Panc1 (cell line): ENCODE results near the gene AKAP12. TPM values are rescaled to one million over a fixed set of nuclear protein-coding genes. Genes with fewer than 3 reads are reported as not detected.
A peak's percentile ranks its signal among the peaks of the same experiment; 100 is the strongest.

Experiments used
- ATAC-seq: fragments of 200-7000 bp; cut with Tn5 transposase; 2 replicates; pipeline ENCODE4 v1.9.1; 2020; ENCODE audit warnings: mild to moderate bottlenecking, moderate library complexity
- BruUV-seq: library from RNA; stranded (reverse); fragments of 400-500 nt; replicated peaks from 2 replicates; lab custom pipeline; 2021; lab: Mats Ljungman, UMichigan
- CTCF ChIA-PET: fragments of 300-600 bp; sonication (Branson Sonifier 250); formaldehyde crosslinking; loops from one replicate; lab custom pipeline; 2022; ENCODE audit warnings: antibody characterized with exemption; lab: Charles Lee
- POLR2A ChIA-PET: fragments of 300-600 bp; sonication (Branson Sonifier 250); formaldehyde crosslinking; loops from one replicate; lab custom pipeline; 2022; ENCODE audit warnings: antibody characterized with exemption; lab: Charles Lee
- DNase-seq: peaks from one replicate; pipeline ENCODE4 v3.0.0-alpha.2; 2010; ENCODE audit warnings: low read depth, low spot score
- H3K27ac ChIP-seq: 2 replicates; pipeline ENCODE4 v1.5.1; 2011; ENCODE audit warnings: mild to moderate bottlenecking, low read length, inconsistent platforms
- H3K27me3 ChIP-seq: fragments of 200-500 bp; sonication (Bioruptor generic); 2 replicates; pipeline ENCODE4 v1.6.0; 2014; ENCODE audit warnings: low read length, inconsistent platforms; ENCODE audit not compliant: control insufficient read depth, insufficient read depth
- H3K36me3 ChIP-seq: fragments of 200-500 bp; sonication (Bioruptor generic); 2 replicates; pipeline ENCODE4 v1.5.1; 2014; ENCODE audit warnings: inconsistent platforms, mild to moderate bottlenecking, low read length, moderate library complexity; ENCODE audit not compliant: control insufficient read depth, insufficient read depth
- H3K4me1 ChIP-seq: 2 replicates; pipeline ENCODE4 v1.5.1; 2011; ENCODE audit warnings: inconsistent platforms, mild to moderate bottlenecking, low read length, moderate library complexity; ENCODE audit not compliant: control insufficient read depth, insufficient read depth
- H3K4me3 ChIP-seq, 2 experiments: 2 replicates each; pipeline ENCODE4 v1.5.1; 2011 to 2012; ENCODE audit warnings: low read depth in 2 of 2, low read length in 2 of 2, mild to moderate bottlenecking in 2 of 2, inconsistent platforms in 1 of 2, moderate library complexity in 1 of 2
- H3K9me3 ChIP-seq: fragments of 200-500 bp; sonication (Bioruptor generic); 2 replicates; pipeline ENCODE4 v1.5.1; 2014; ENCODE audit warnings: low read depth, mild to moderate bottlenecking, inconsistent platforms, low read length, moderate library complexity; ENCODE audit not compliant: control insufficient read depth, insufficient read depth
- POLR2AphosphoS5 ChIP-seq: IDR thresholded peaks from 2 replicates; pipeline ENCODE4 v1.6.1; 2012; ENCODE audit warnings: mild to moderate bottlenecking, low read depth, low read length, moderate library complexity
- REST ChIP-seq, 2 experiments: IDR thresholded peaks; 2 replicates each; pipeline ENCODE4 v1.6.1; 2011 to 2012; ENCODE audit warnings: low read depth in 2 of 2, control low read depth in 1 of 2, low read length in 1 of 2, mild to moderate bottlenecking in 1 of 2, moderate library complexity in 1 of 2; ENCODE audit not compliant: insufficient read depth in 1 of 2
- SIN3A ChIP-seq: IDR thresholded peaks from 2 replicates; pipeline ENCODE4 v1.6.1; 2012; ENCODE audit warnings: low read depth, mild to moderate bottlenecking, low read length, moderate library complexity, borderline replicate concordance; ENCODE audit not compliant: insufficient read depth
- TCF7L2 ChIP-seq: IDR thresholded peaks from 2 replicates; pipeline ENCODE4 v1.6.1; 2011; ENCODE audit warnings: mild to moderate bottlenecking, low read depth, low read length, inconsistent platforms
- in situ Hi-C: cut with HindIII; loops from 2 replicates; pipeline ENCODE4 v1.10.0; 2016; ENCODE audit warnings: low sequenced_read_pairs, low pct_unique_long_range_greater_than_20kb
- intact Hi-C: fragments of 100-400 bp; cut with micrococcal nuclease; formaldehyde crosslinking; loops from one replicate; pipeline ENCODE4 v1.10.0; 2022; ENCODE audit not compliant: unreplicated experiment
- total RNA-seq: library from RNA; stranded (reverse); gene quantifications from one replicate; pipeline ENCODE4 v1.2.1, GENCODE V29; 2021; ENCODE audit not compliant: unreplicated experiment
- TF ChIP-seq, protein P1 (sequence below): fragments of 450-650 bp; IDR thresholded peaks from 2 replicates; pipeline ENCODE4 v1.5.1; 2017; ENCODE audit warnings: mild to moderate bottlenecking

The AKAP12 gene
- total RNA-seq, 1 experiment from 2014 or later, result 267 TPM

GRCh38 chr6:151317103-151317994 is 77.6 kb downstream of the AKAP12 start:
- Histone ChIP-seq H3K4me1 (no peaks in the 10 kb centered on the region), H3K27me3 (no peaks in the 10 kb centered on the region), H3K36me3 (no peaks in the 10 kb centered on the region), H3K9me3 (no peaks in the 10 kb centered on the region), H3K4me3 (no peak overlapping the region), H3K27ac (no peak overlapping the region)
- in situ Hi-C loops (no loop called here), intact Hi-C loops (no loop called here)
- TF ChIP-seq SIN3A (no peak), POLR2AphosphoS5 (no peak), TCF7L2 (no peak), REST (IDR thresholded peaks at IDR 0.05; ENCODE audit: insufficient read depth in 1 of 2, low read depth in 2 of 2, low read length in 1 of 2) (no peak)
- TF ChIP-seq, protein P1, sequence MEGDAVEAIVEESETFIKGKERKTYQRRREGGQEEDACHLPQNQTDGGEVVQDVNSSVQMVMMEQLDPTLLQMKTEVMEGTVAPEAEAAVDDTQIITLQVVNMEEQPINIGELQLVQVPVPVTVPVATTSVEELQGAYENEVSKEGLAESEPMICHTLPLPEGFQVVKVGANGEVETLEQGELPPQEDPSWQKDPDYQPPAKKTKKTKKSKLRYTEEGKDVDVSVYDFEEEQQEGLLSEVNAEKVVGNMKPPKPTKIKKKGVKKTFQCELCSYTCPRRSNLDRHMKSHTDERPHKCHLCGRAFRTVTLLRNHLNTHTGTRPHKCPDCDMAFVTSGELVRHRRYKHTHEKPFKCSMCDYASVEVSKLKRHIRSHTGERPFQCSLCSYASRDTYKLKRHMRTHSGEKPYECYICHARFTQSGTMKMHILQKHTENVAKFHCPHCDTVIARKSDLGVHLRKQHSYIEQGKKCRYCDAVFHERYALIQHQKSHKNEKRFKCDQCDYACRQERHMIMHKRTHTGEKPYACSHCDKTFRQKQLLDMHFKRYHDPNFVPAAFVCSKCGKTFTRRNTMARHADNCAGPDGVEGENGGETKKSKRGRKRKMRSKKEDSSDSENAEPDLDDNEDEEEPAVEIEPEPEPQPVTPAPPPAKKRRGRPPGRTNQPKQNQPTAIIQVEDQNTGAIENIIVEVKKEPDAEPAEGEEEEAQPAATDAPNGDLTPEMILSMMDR, result no peak
- ChIA-PET CTCF (no interaction called here), POLR2A (interaction anchor here (0.5 to 0.6 kb wide), 2 partner anchors 68 to 300 kb away, joined by 8 to 10 read pairs; no protein-coding TSS in a partner anchor)
- DNase-seq, result no peak
- ATAC-seq, result peak; percentile 17; the same call in 1 of the 2 replicates
- no TSS peak for BruUV-seq

GRCh38 chr6:151317995-151318365 is 78.2 kb downstream of the AKAP12 start:
- CTCF ChIA-PET, result no interaction called here
- H3K4me3 ChIP-seq, result no peak overlapping the region
- no peaks in the 10 kb centered on the region for H3K4me1 ChIP-seq
- DNase-seq, result no peak
- no peaks in the 10 kb centered on the region for H3K9me3 ChIP-seq
- intact Hi-C loops (no loop called here), in situ Hi-C loops (no loop called here)
- 0 out of 2 replicates have a peak, but pooled peaks have one; percentile 47 for ATAC-seq
- no peak overlapping the region for H3K27ac ChIP-seq
- TF ChIP-seq POLR2AphosphoS5, result no peak
- BruUV-seq, result no TSS peak
- POLR2A ChIA-PET, result interaction anchor here (0.5 kb wide), 1 partner anchor 301 kb away, joined by 10 read pairs; no protein-coding TSS in a partner anchor
- no peaks in the 10 kb centered on the region for H3K27me3 ChIP-seq
- no peaks in the 10 kb centered on the region for H3K36me3 ChIP-seq
